ENCODE data around the gene REV3L.

The REV3L gene

GRCh38 chr6:111461860-111462259 is 21.2 kb downstream of the REV3L start:
- no peaks in the 10 kb centered on the region for H3K27me3 ChIP-seq (ENCODE audit: low read depth, low read length)
- peaks cover 8% of the 10 kb centered on the region for H3K4me1 ChIP-seq (ENCODE audit: low read length)
- no peaks in the 10 kb centered on the region for H3K9me3 ChIP-seq (ENCODE audit: insufficient read depth, low read length)
- no peak overlapping the region for H3K4me3 ChIP-seq (ENCODE audit: low read length)
- TF ChIP-seq EZH2phosphoT487 (IDR thresholded peaks at IDR 0.05; ENCODE audit: low read depth) (no peak), CTCF (IDR thresholded peaks at IDR 0.05; ENCODE audit: low read depth, low read length) (no peak)
- H3K9ac ChIP-seq (ENCODE audit: low read length), result no peak overlapping the region
- no peak overlapping the region for H3K27ac ChIP-seq (ENCODE audit: low read length)
- 0 out of 2 replicates have a peak, but pooled peaks cover 15% of the 10 kb centered on the region for H4K20me1 ChIP-seq (ENCODE audit: insufficient read depth, low read length)
- peak overlapping the region; percentile 24; the same call in 1 of the 2 replicates for H3K4me2 ChIP-seq (ENCODE audit: low read length)
- peaks cover 66% of the 10 kb centered on the region for H3K79me2 ChIP-seq (ENCODE audit: low read length)
- H2AFZ ChIP-seq (ENCODE audit: low read depth, low read length), result no peak overlapping the region
- H3K36me3 ChIP-seq (replicated peaks; ENCODE audit: low read depth, low read length), result peaks cover 2% of the 10 kb centered on the region

- 0 out of 2 replicates have a peak, but pooled peaks cover 19% of the 10 kb centered on the region for H4K20me1 ChIP-seq (ENCODE audit: insufficient read depth, low read length)
- peaks cover 87% of the 10 kb centered on the region for H3K79me2 ChIP-seq (ENCODE audit: low read length)
- H3K36me3 ChIP-seq (replicated peaks; ENCODE audit: low read depth, low read length), result peaks cover 2% of the 10 kb centered on the region
- no peak for TF ChIP-seq EZH2phosphoT487 (IDR thresholded peaks at IDR 0.05; ENCODE audit: low read depth)
- no peak for TF ChIP-seq CTCF (IDR thresholded peaks at IDR 0.05; ENCODE audit: low read depth, low read length)
- no peaks in the 10 kb centered on the region for H3K27me3 ChIP-seq (ENCODE audit: low read depth, low read length)
- no peak overlapping the region for H2AFZ ChIP-seq (ENCODE audit: low read depth, low read length)
- H3K9me3 ChIP-seq (ENCODE audit: insufficient read depth, low read length), result no peaks in the 10 kb centered on the region
- no peak overlapping the region for H3K9ac ChIP-seq (ENCODE audit: low read length)
- no peak overlapping the region for H3K27ac ChIP-seq (ENCODE audit: low read length)
- no peak overlapping the region for H3K4me2 ChIP-seq (ENCODE audit: low read length)
- H3K4me1 ChIP-seq (ENCODE audit: low read length), result peaks cover 8% of the 10 kb centered on the region
- H3K4me3 ChIP-seq (ENCODE audit: low read length), result no peak overlapping the region
Measured at GRCh38 chr6:111458670-111459232, 24.3 kb downstream of the REV3L start.

- Histone ChIP-seq H3K9ac (ENCODE audit: low read length) (no peak overlapping the region), H3K27ac (ENCODE audit: low read length) (no peak overlapping the region), H3K36me3 (replicated peaks; ENCODE audit: low read depth, low read length) (peaks cover 2% of the 10 kb centered on the region), H3K4me3 (ENCODE audit: low read length) (no peak overlapping the region), H3K9me3 (ENCODE audit: insufficient read depth, low read length) (no peaks in the 10 kb centered on the region), H3K79me2 (ENCODE audit: low read length) (peaks cover 75% of the 10 kb centered on the region), H3K27me3 (ENCODE audit: low read depth, low read length) (no peaks in the 10 kb centered on the region), H2AFZ (ENCODE audit: low read depth, low read length) (no peak overlapping the region), H3K4me2 (ENCODE audit: low read length) (no peak overlapping the region), H4K20me1 (ENCODE audit: insufficient read depth, low read length) (peaks cover 16% of the 10 kb centered on the region; the same call in 1 of the 2 replicates), H3K4me1 (ENCODE audit: low read length) (no peaks in the 10 kb centered on the region)
- TF ChIP-seq EZH2phosphoT487 (IDR thresholded peaks at IDR 0.05; ENCODE audit: low read depth) (no peak), CTCF (IDR thresholded peaks at IDR 0.05; ENCODE audit: low read depth, low read length) (no peak)
Measured at GRCh38 chr6:111456208-111456607, 26.8 kb downstream of the REV3L start.

DNA sequence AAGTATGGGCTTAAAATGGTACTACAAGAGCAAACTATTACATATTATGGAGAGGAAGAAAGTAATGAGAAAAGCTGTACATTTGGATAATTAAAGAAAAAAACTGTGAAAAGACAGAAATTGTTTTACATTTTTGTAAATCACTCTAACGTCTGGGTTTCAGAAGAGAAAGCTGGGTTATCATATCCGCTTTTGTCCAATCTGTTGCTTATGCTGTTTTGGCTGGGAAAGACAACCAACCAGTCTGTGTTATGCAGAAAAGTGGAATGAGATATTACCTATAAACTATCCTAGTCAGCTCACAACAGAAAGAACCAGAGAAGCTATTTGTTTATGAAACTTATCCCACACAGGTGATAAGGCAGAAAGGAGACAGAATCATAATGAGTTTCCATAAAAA is 32.4 kb downstream of the REV3L start:
- Histone ChIP-seq H3K27me3 (ENCODE audit: low read depth, low read length) (no peaks in the 10 kb centered on the region), H3K36me3 (replicated peaks; ENCODE audit: low read depth, low read length) (no peaks in the 10 kb centered on the region), H3K27ac (ENCODE audit: low read length) (no peak overlapping the region), H3K4me2 (ENCODE audit: low read length) (no peak overlapping the region), H3K9me3 (ENCODE audit: insufficient read depth, low read length) (no peaks in the 10 kb centered on the region), H2AFZ (ENCODE audit: low read depth, low read length) (no peak overlapping the region), H4K20me1 (ENCODE audit: insufficient read depth, low read length) (peaks cover 13% of the 10 kb centered on the region; the same call in 1 of the 2 replicates), H3K4me1 (ENCODE audit: low read length) (no peaks in the 10 kb centered on the region), H3K79me2 (ENCODE audit: low read length) (peaks cover 73% of the 10 kb centered on the region), H3K4me3 (ENCODE audit: low read length) (no peak overlapping the region), H3K9ac (ENCODE audit: low read length) (no peak overlapping the region)
- TF ChIP-seq CTCF (IDR thresholded peaks at IDR 0.05; ENCODE audit: low read depth, low read length), result no peak
- TF ChIP-seq EZH2phosphoT487 (IDR thresholded peaks at IDR 0.05; ENCODE audit: low read depth), result no peak

Data from OCI-LY3 (cell line).